Head of caudate nucleus (tissue), 42 donors: ENCODE results near the gene LTB4R.

Experiments used
- DNase-seq, 42 donors: peaks; one replicate each; pipeline versions ENCODE4 v3.0.0 to v3.0.0-alpha.2; 2020 to 2021; ENCODE audit warnings: mixed read lengths in 7 of 42
- intact Hi-C: fragments of 100-400 bp; cut with DNase I; formaldehyde crosslinking; loops from one replicate; pipeline ENCODE4 v1.15.0; 2022

Gene LTB4R

GRCh38 chr14:24360281-24360680, 49.0 kb downstream of the LTB4R start:
- intact Hi-C loops: no loop called here
- no peak for DNase-seq

- DNase-seq: no peak
- intact Hi-C loops: no loop called here
Observed at GRCh38 chr14:24361326-24361725, 50.0 kb downstream of the LTB4R start.

- no peak for DNase-seq
- intact Hi-C loops: no loop called here
Observed at GRCh38 chr14:24362241-24362960, 51.1 kb downstream of the LTB4R start.

- intact Hi-C loops: no loop called here
- DNase-seq: no peak
Observed at GRCh38 chr14:24363401-24363800, 52.1 kb downstream of the LTB4R start.

GRCh38 chr14:24364841-24365240, 53.5 kb downstream of the LTB4R start:
- DNase-seq: no peak
- intact Hi-C loops: no loop called here

GRCh38 chr14:24365600-24366412, 54.5 kb downstream of the LTB4R start:
- peak; percentile 16 to 79 (median 52) for DNase-seq
- intact Hi-C loops: no loop called here

- peak in 2 of 42 donors; percentile 14 to 38 for DNase-seq
- intact Hi-C loops: no loop called here
Observed at GRCh38 chr14:24366413-24366720, 55.1 kb downstream of the LTB4R start.

- peak in 38 of 42 donors; percentile 6 to 76 (median 46) for DNase-seq
- intact Hi-C loops: no loop called here
Observed at GRCh38 chr14:24366721-24367513, 55.6 kb downstream of the LTB4R start.
